H9 (cell line): Measurements from ENCODE around the gene COPS4. TPM values are rescaled to one million over a fixed set of nuclear protein-coding genes. Genes with fewer than 3 reads are reported as not detected.

Experiments
- DNase-seq: peaks from one replicate; pipeline ENCODE4 v3.0.0-alpha.2; 2017
- H2AFZ ChIP-seq: one replicate; pipeline ENCODE4 v1.6.1; 2013; ENCODE audit warnings: mild to moderate bottlenecking, low read length, control low read depth, moderate library complexity
- H2AK5ac ChIP-seq: 2 replicates; pipeline ENCODE4 v1.6.1; 2013; ENCODE audit warnings: low read length, control low read depth, mixed read lengths; ENCODE audit not compliant: insufficient read length
- H2BK120ac ChIP-seq: one replicate; pipeline ENCODE4 v1.6.1; 2013; ENCODE audit warnings: low read depth, mild to moderate bottlenecking, low read length, control low read depth, inconsistent platforms; ENCODE audit not compliant: poor library complexity, severe bottlenecking
- H2BK12ac ChIP-seq: 2 replicates; pipeline ENCODE4 v1.6.1; 2013; ENCODE audit warnings: low read length, control low read depth, mixed read lengths, low read depth; ENCODE audit not compliant: insufficient read length
- H2BK15ac ChIP-seq: 2 replicates; pipeline ENCODE4 v1.6.1; 2013; ENCODE audit warnings: low read depth, low read length, control low read depth
- H2BK20ac ChIP-seq: one replicate; pipeline ENCODE4 v1.6.1; 2013; ENCODE audit warnings: low read depth, mild to moderate bottlenecking, low read length, control low read depth, inconsistent platforms; ENCODE audit not compliant: poor library complexity, severe bottlenecking
- H2BK5ac ChIP-seq: 2 replicates; pipeline ENCODE4 v1.6.1; 2013; ENCODE audit warnings: low read length, control low read depth, mixed read lengths; ENCODE audit not compliant: insufficient read length
- H3K14ac ChIP-seq: 2 replicates; pipeline ENCODE4 v1.6.1; 2013; ENCODE audit warnings: low read length, control low read depth; ENCODE audit not compliant: insufficient read depth
- H3K18ac ChIP-seq: 2 replicates; pipeline ENCODE4 v1.6.1; 2013; ENCODE audit warnings: low read depth, mild to moderate bottlenecking, mixed read lengths, low read length, control low read depth; ENCODE audit not compliant: insufficient read length
- H3K23ac ChIP-seq: 2 replicates; pipeline ENCODE4 v1.6.1; 2013; ENCODE audit warnings: low read length, control low read depth, mixed read lengths, low read depth; ENCODE audit not compliant: insufficient read length
- H3K23me2 ChIP-seq: 2 replicates; pipeline ENCODE4 v1.6.1; 2013; ENCODE audit warnings: low read depth, mild to moderate bottlenecking, mixed read lengths, low read length, control low read depth; ENCODE audit not compliant: insufficient read length, poor library complexity, severe bottlenecking
- H3K27ac ChIP-seq: 2 replicates; pipeline ENCODE4 v1.5.1; 2013; ENCODE audit warnings: low read length, control low read depth, mixed read lengths, low read depth; ENCODE audit not compliant: insufficient read length
- H3K27me3 ChIP-seq: 2 replicates; pipeline ENCODE4 v1.6.1; 2013; ENCODE audit warnings: low read length, control low read depth, inconsistent platforms; ENCODE audit not compliant: insufficient read depth
- H3K4ac ChIP-seq: 2 replicates; pipeline ENCODE4 v1.6.1; 2013; ENCODE audit warnings: low read depth, mild to moderate bottlenecking, control low read depth, inconsistent platforms, low read length, moderate library complexity
- H3K4me1 ChIP-seq: 2 replicates; pipeline ENCODE4 v1.6.1; 2013; ENCODE audit warnings: low read length, control low read depth, inconsistent platforms; ENCODE audit not compliant: insufficient read depth
- H3K4me2 ChIP-seq: 2 replicates; pipeline ENCODE4 v1.6.1; 2013; ENCODE audit warnings: low read length, control low read depth, mixed read lengths; ENCODE audit not compliant: insufficient read length, insufficient read depth
- H3K56ac ChIP-seq: 2 replicates; pipeline ENCODE4 v1.6.1; 2013; ENCODE audit warnings: low read depth, mild to moderate bottlenecking, mixed read lengths, low read length, control low read depth; ENCODE audit not compliant: insufficient read length
- H3K79me1 ChIP-seq: 2 replicates; pipeline ENCODE4 v1.6.1; 2013; ENCODE audit warnings: low read depth, mild to moderate bottlenecking, moderate library complexity, low read length, control low read depth, inconsistent platforms; ENCODE audit not compliant: insufficient read depth, poor library complexity, severe bottlenecking
- H3K79me2 ChIP-seq: 2 replicates; pipeline ENCODE4 v1.6.1; 2013; ENCODE audit warnings: low read length, control low read depth, inconsistent platforms; ENCODE audit not compliant: insufficient read depth
- H3K9ac ChIP-seq: 2 replicates; pipeline ENCODE4 v1.6.1; 2013; ENCODE audit warnings: low read length, control low read depth, mixed read lengths; ENCODE audit not compliant: insufficient read length; ENCODE audit errors: extremely low read depth
- H3K9me3 ChIP-seq: one replicate; pipeline ENCODE4 v1.6.1; 2013; ENCODE audit warnings: low read depth, low read length, inconsistent platforms; ENCODE audit not compliant: control insufficient read depth
- H3T11ph ChIP-seq: one replicate; pipeline ENCODE4 v1.6.1; 2013; ENCODE audit warnings: mild to moderate bottlenecking, low read length, control low read depth, inconsistent platforms
- H4K20me1 ChIP-seq: one replicate; pipeline ENCODE4 v1.6.1; 2013; ENCODE audit not compliant: control insufficient read depth, insufficient read length, insufficient read depth
- H4K5ac ChIP-seq: 2 replicates; pipeline ENCODE4 v1.6.1; 2013; ENCODE audit warnings: low read depth, mild to moderate bottlenecking, mixed read lengths, low read length, control low read depth; ENCODE audit not compliant: insufficient read length
- H4K8ac ChIP-seq: replicated peaks from 2 replicates; pipeline ENCODE4 v1.6.1; 2013; ENCODE audit warnings: low read length, control low read depth, mixed read lengths, low read depth; ENCODE audit not compliant: insufficient read length
- H4K91ac ChIP-seq: 2 replicates; pipeline ENCODE4 v1.6.1; 2013; ENCODE audit warnings: low read depth, mild to moderate bottlenecking, moderate library complexity, mixed read lengths, low read length, control low read depth; ENCODE audit not compliant: insufficient read length
- H3K27ac Mint-ChIP-seq, 3 experiments: 2 replicates in 2 of 3; 3 replicates in 1 of 3; pipeline ENCODE4 v1.8.0; 2020 to 2021; ENCODE audit warnings: mixed read lengths in 3 of 3, mild to moderate bottlenecking in 1 of 3, moderate library complexity in 1 of 3
- H3K27me3 Mint-ChIP-seq: 2 replicates; pipeline ENCODE4 v1.8.0; 2021; ENCODE audit warnings: low read depth, mild to moderate bottlenecking, moderate library complexity, mixed read lengths
- H3K36me3 Mint-ChIP-seq, 3 experiments: 2 replicates in 2 of 3; 3 replicates in 1 of 3; pipeline ENCODE4 v1.8.0; 2020 to 2021; ENCODE audit warnings: low read depth in 3 of 3, mixed read lengths in 3 of 3; ENCODE audit not compliant: insufficient read depth in 1 of 3
- H3K4me1 Mint-ChIP-seq, 2 experiments: 2 replicates each; pipeline ENCODE4 v1.8.0; 2020; ENCODE audit warnings: mixed read lengths in 2 of 2
- H3K4me3 Mint-ChIP-seq, 2 experiments: 2 replicates in 1 of 2; 3 replicates in 1 of 2; pipeline ENCODE4 v1.8.0; 2020 to 2021; ENCODE audit warnings: mild to moderate bottlenecking in 2 of 2, mixed read lengths in 2 of 2, moderate library complexity in 1 of 2
- H3K9me3 Mint-ChIP-seq, 2 experiments: 2 replicates in 1 of 2; 3 replicates in 1 of 2; pipeline ENCODE4 v1.8.0; 2020; ENCODE audit warnings: mild to moderate bottlenecking in 2 of 2, mixed read lengths in 2 of 2, moderate library complexity in 1 of 2
- WGBS: extraction: QIAGEN DNeasy Blood & Tissue Kit; methylation state at CpG from one replicate; pipeline ENCODE4 v1.1.7; 2013; ENCODE audit warnings: missing lambda C conversion rate, low lambda C conversion rate, mixed read lengths; ENCODE audit not compliant: insufficient read length; ENCODE audit errors: extremely low coverage; 5-methylcytosine and 5-hydroxymethylcytosine counted together
- total RNA-seq: library from RNA; stranded (reverse); gene quantifications from 2 replicates; pipeline ENCODE4 v1.2.1, GENCODE V29; 2021
- TF ChIP-seq, protein P1 (sequence below): fragments of 200-600 bp; sonication (generic); conservative IDR thresholded peaks from 3 replicates; pipeline ENCODE4 v1.8.0; 2021; ENCODE audit warnings: antibody characterized with exemption, mild to moderate bottlenecking

COPS4 gene
- total RNA-seq, 1 experiment from 2014 or later = 39.9 TPM

DNA sequence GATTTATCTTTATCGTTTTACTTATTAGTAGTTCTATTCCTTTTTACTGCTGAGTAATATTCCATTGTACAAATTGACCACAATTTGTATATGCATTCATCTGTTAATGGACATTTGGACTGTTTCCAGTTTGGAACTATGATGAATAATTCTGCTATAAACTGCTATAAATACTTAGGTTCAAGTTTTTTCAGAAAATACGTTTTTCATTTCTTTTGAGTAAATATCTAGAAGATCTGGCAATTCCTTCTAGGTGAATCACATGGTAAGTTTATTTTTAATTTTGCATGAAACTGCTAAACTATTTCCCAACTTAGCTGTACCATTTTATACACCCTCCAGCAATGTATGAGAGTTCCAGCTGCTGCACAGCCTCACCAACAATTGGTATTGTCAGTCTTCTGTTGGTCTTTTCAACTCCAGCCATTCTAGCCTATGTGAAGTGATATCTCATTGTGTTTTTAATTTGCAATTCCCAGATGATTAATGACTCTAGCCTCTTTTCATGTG lies 46.6 kb upstream of the COPS4 start:
- Histone ChIP-seq H3K9me3 (no peaks in the 10 kb centered on the region), H3K27me3 (no peaks in the 10 kb centered on the region), H2BK15ac (no peak overlapping the region), H4K91ac (no peak overlapping the region), H3K4ac (no peak overlapping the region), H2AK5ac (no peak overlapping the region), H2BK20ac (no peak overlapping the region), H2AFZ (no peak overlapping the region), H2BK12ac (no peak overlapping the region), H4K8ac (no peak overlapping the region), H3K23me2 (no peaks in the 10 kb centered on the region), H3K18ac (no peak overlapping the region), H3T11ph (no peak overlapping the region), H4K5ac (no peak overlapping the region), H3K4me2 (no peak overlapping the region), H3K14ac (no peak overlapping the region), H2BK120ac (no peak overlapping the region), H2BK5ac (no peak overlapping the region), H3K56ac (no peak overlapping the region), H3K23ac (no peak overlapping the region), H3K9ac (no peak overlapping the region), H3K27ac (no peak overlapping the region), H4K20me1 (no peaks in the 10 kb centered on the region), H3K4me1 (no peaks in the 10 kb centered on the region), H3K79me1 (peaks cover 6% of the 10 kb centered on the region), H3K79me2 (no peaks in the 10 kb centered on the region)
- no peak for DNase-seq
- Mint-ChIP-seq H3K27me3 (no peaks in the 10 kb centered on the region), H3K4me1 (no peaks in the 10 kb centered on the region), H3K9me3 (no peaks in the 10 kb centered on the region; a peak in 1 of 5 replicates), H3K36me3 (peaks cover 2 to 8% (median 4%) of the 10 kb centered on the region in 3 experiments; a peak in 4 of 7 replicates), H3K4me3 (no peak overlapping the region), H3K27ac (no peak overlapping the region)
- no CpG with 5 or more reads among the region's 2 CpGs for WGBS
- TF ChIP-seq, protein P1, sequence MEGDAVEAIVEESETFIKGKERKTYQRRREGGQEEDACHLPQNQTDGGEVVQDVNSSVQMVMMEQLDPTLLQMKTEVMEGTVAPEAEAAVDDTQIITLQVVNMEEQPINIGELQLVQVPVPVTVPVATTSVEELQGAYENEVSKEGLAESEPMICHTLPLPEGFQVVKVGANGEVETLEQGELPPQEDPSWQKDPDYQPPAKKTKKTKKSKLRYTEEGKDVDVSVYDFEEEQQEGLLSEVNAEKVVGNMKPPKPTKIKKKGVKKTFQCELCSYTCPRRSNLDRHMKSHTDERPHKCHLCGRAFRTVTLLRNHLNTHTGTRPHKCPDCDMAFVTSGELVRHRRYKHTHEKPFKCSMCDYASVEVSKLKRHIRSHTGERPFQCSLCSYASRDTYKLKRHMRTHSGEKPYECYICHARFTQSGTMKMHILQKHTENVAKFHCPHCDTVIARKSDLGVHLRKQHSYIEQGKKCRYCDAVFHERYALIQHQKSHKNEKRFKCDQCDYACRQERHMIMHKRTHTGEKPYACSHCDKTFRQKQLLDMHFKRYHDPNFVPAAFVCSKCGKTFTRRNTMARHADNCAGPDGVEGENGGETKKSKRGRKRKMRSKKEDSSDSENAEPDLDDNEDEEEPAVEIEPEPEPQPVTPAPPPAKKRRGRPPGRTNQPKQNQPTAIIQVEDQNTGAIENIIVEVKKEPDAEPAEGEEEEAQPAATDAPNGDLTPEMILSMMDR = no peak
